Neural cell (in vitro differentiated cells): ENCODE data around the gene DCBLD1. TPM values are rescaled to one million over a fixed set of nuclear protein-coding genes. Genes with fewer than 3 reads are reported as not detected.

Experiments used
- H2AFZ ChIP-seq: fragments of 200-600, 300-800 bp; sonication (generic), shearing (Covaris generic); 2 replicates; pipeline ENCODE4 v1.6.0; 2014; ENCODE audit warnings: low read depth, mild to moderate bottlenecking, antibody characterized with exemption, low read length, moderate library complexity
- H3F3A ChIP-seq: fragments of 200-600 bp; shearing (Covaris generic); 2 replicates; pipeline ENCODE4 v1.6.1; 2016; ENCODE audit warnings: mild to moderate bottlenecking, moderate library complexity, mixed read lengths, antibody characterized with exemption, low read length; ENCODE audit not compliant: insufficient read depth, poor library complexity, severe bottlenecking
- H3K27ac ChIP-seq: fragments of 200-600, 300-800 bp; sonication (generic), shearing (Covaris generic); 2 replicates; pipeline ENCODE4 v1.5.1; 2014; ENCODE audit warnings: mild to moderate bottlenecking, low read length, moderate library complexity
- H3K27me3 ChIP-seq: fragments of 300-800, 200-600 bp; sonication (generic), shearing (Covaris generic); 2 replicates; pipeline ENCODE4 v1.6.0; 2014; ENCODE audit warnings: mild to moderate bottlenecking, low read depth, low read length, moderate library complexity; ENCODE audit not compliant: insufficient read depth
- H3K36me3 ChIP-seq: fragments of 300-800, 200-600 bp; sonication (generic), shearing (Covaris generic); 2 replicates; pipeline ENCODE4 v1.5.1; 2014; ENCODE audit warnings: mild to moderate bottlenecking, antibody characterized with exemption, low read length, moderate library complexity; ENCODE audit not compliant: insufficient read depth
- H3K4me2 ChIP-seq: fragments of 300-800, 200-600 bp; sonication (generic), shearing (Covaris generic); 2 replicates; pipeline ENCODE4 v1.6.0; 2014; ENCODE audit warnings: mild to moderate bottlenecking, low read length
- H3K4me3 ChIP-seq: fragments of 300-800, 200-600 bp; sonication (generic), shearing (Covaris generic); 2 replicates; pipeline ENCODE4 v1.5.1; 2014; ENCODE audit warnings: mild to moderate bottlenecking, low read length, moderate library complexity
- H3K79me2 ChIP-seq: fragments of 200-600 bp; shearing (Covaris generic); replicated peaks from 2 replicates; pipeline ENCODE4 v1.6.0; 2014; ENCODE audit warnings: mild to moderate bottlenecking, low read length, moderate library complexity; ENCODE audit not compliant: insufficient read depth
- H3K9ac ChIP-seq: fragments of 300-800, 200-600 bp; sonication (generic), shearing (Covaris generic); 2 replicates; pipeline ENCODE4 v1.6.1; 2016; ENCODE audit warnings: mild to moderate bottlenecking, low read length, mixed read lengths
- H3K9me2 ChIP-seq: fragments of 200-600 bp; shearing (Covaris generic); 2 replicates; pipeline ENCODE4 v1.6.1; 2016; ENCODE audit warnings: mild to moderate bottlenecking, low read length, mixed read lengths; ENCODE audit not compliant: insufficient read depth
- H3K9me3 ChIP-seq: fragments of 200-600, 300-800 bp; sonication (generic), shearing (Covaris generic); 2 replicates; pipeline ENCODE4 v1.6.1; 2016; ENCODE audit warnings: mild to moderate bottlenecking, mixed run types, low read length, moderate library complexity, mixed read lengths
- H4K20me1 ChIP-seq: fragments of 200-600 bp; shearing (Covaris generic); 2 replicates; pipeline ENCODE4 v1.6.1; 2016; ENCODE audit warnings: mild to moderate bottlenecking, mixed run types; ENCODE audit not compliant: insufficient read depth
- EP300 ChIP-seq: fragments of 450-650 bp; conservative IDR thresholded peaks from 2 replicates; pipeline ENCODE4 v1.6.1; 2014; ENCODE audit warnings: antibody characterized with exemption, mild to moderate bottlenecking, moderate library complexity; ENCODE audit not compliant: poor library complexity, severe bottlenecking
- EZH2 ChIP-seq: fragments of 200-600, 300-800 bp; shearing (Covaris generic), sonication (generic); IDR thresholded peaks from 2 replicates; pipeline ENCODE4 v1.6.1; 2014; ENCODE audit warnings: antibody characterized with exemption, low read length, borderline replicate concordance, mild to moderate bottlenecking; ENCODE audit not compliant: insufficient read depth, poor library complexity, severe bottlenecking
- MXI1 ChIP-seq: fragments of 450-650 bp; conservative IDR thresholded peaks from 2 replicates; pipeline ENCODE4 v1.6.1; 2014; ENCODE audit warnings: antibody characterized with exemption, mild to moderate bottlenecking; ENCODE audit not compliant: poor library complexity, severe bottlenecking
- POLR2AphosphoS5 ChIP-seq: IDR thresholded peaks from 2 replicates; pipeline ENCODE4 v1.6.1; 2012
- RAD21 ChIP-seq: fragments of 450-650 bp; conservative IDR thresholded peaks from 2 replicates; pipeline ENCODE4 v1.6.1; 2014; ENCODE audit warnings: antibody characterized with exemption, mild to moderate bottlenecking, moderate library complexity
- REST ChIP-seq: IDR thresholded peaks from 2 replicates; pipeline ENCODE4 v1.6.1; 2012; ENCODE audit warnings: borderline replicate concordance
- SMC3 ChIP-seq: fragments of 450-650 bp; conservative IDR thresholded peaks from 2 replicates; pipeline ENCODE4 v1.6.1; 2014; ENCODE audit warnings: antibody characterized with exemption, mild to moderate bottlenecking, moderate library complexity; ENCODE audit not compliant: poor library complexity
- TAF1 ChIP-seq: IDR thresholded peaks from 2 replicates; pipeline ENCODE4 v1.6.1; 2012; ENCODE audit warnings: low read depth
- polyA plus RNA-seq: library from polyadenylated mRNA; depleted of rRNA; stranded (reverse); fragments of >200 nt; gene quantifications from 2 replicates; pipeline ENCODE4 v1.2.3, GENCODE V29; 2014
- TF ChIP-seq, protein P1 (sequence below): fragments of 450-650 bp; IDR thresholded peaks from 2 replicates; pipeline ENCODE4 v1.5.1; 2014; ENCODE audit warnings: antibody characterized with exemption, mild to moderate bottlenecking, moderate library complexity; ENCODE audit not compliant: poor library complexity, severe bottlenecking

The DCBLD1 gene
- polyA plus RNA-seq, 1 donor from 2014 or later = 11.4 TPM

GRCh38 chr6:117533775-117534174 is 51.3 kb downstream of the DCBLD1 start:
- H3K9me3 ChIP-seq = no peaks in the 10 kb centered on the region
- H3K9me2 ChIP-seq = no peaks in the 10 kb centered on the region
- H3F3A ChIP-seq = no peaks in the 10 kb centered on the region
- no peak overlapping the region for H3K4me3 ChIP-seq
- H2AFZ ChIP-seq = no peak overlapping the region
- H3K79me2 ChIP-seq = no peaks in the 10 kb centered on the region
- H3K9ac ChIP-seq = no peak overlapping the region
- no peak overlapping the region for H3K4me2 ChIP-seq
- no peaks in the 10 kb centered on the region for H3K36me3 ChIP-seq
- no peaks in the 10 kb centered on the region for H4K20me1 ChIP-seq
- H3K27me3 ChIP-seq = no peaks in the 10 kb centered on the region
- H3K27ac ChIP-seq = no peak overlapping the region
- no peak for TF ChIP-seq EZH2
- TF ChIP-seq RAD21 = no peak
- TF ChIP-seq, protein P1, sequence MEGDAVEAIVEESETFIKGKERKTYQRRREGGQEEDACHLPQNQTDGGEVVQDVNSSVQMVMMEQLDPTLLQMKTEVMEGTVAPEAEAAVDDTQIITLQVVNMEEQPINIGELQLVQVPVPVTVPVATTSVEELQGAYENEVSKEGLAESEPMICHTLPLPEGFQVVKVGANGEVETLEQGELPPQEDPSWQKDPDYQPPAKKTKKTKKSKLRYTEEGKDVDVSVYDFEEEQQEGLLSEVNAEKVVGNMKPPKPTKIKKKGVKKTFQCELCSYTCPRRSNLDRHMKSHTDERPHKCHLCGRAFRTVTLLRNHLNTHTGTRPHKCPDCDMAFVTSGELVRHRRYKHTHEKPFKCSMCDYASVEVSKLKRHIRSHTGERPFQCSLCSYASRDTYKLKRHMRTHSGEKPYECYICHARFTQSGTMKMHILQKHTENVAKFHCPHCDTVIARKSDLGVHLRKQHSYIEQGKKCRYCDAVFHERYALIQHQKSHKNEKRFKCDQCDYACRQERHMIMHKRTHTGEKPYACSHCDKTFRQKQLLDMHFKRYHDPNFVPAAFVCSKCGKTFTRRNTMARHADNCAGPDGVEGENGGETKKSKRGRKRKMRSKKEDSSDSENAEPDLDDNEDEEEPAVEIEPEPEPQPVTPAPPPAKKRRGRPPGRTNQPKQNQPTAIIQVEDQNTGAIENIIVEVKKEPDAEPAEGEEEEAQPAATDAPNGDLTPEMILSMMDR = no peak
- TF ChIP-seq SMC3 = no peak
- TF ChIP-seq TAF1 = no peak
- no peak for TF ChIP-seq EP300
- TF ChIP-seq REST = no peak
- TF ChIP-seq POLR2AphosphoS5 = no peak
- TF ChIP-seq MXI1 = no peak

- no peak overlapping the region for H3K9ac ChIP-seq
- H3K9me3 ChIP-seq = no peaks in the 10 kb centered on the region
- H2AFZ ChIP-seq = no peak overlapping the region
- no peaks in the 10 kb centered on the region for H3K9me2 ChIP-seq
- peak overlapping the region; percentile 6 for H3K4me3 ChIP-seq
- no peaks in the 10 kb centered on the region for H3K36me3 ChIP-seq
- H3K27me3 ChIP-seq = no peaks in the 10 kb centered on the region
- no peak overlapping the region for H3K4me2 ChIP-seq
- no peaks in the 10 kb centered on the region for H4K20me1 ChIP-seq
- TF ChIP-seq MXI1 (no peak), EP300 (no peak), REST (no peak), TAF1 (no peak), RAD21 (no peak), SMC3 (no peak), EZH2 (no peak), POLR2AphosphoS5 (no peak)
- TF ChIP-seq, protein P1 = no peak
- no peaks in the 10 kb centered on the region for H3F3A ChIP-seq
- no peaks in the 10 kb centered on the region for H3K79me2 ChIP-seq
- no peak overlapping the region for H3K27ac ChIP-seq
These were observed 52.5 kb downstream of the DCBLD1 start for GRCh38 chr6:117534974-117535373.
